Activated CD4-positive, alpha-beta T cell treated with anti-CD3 and anti-CD28 coated beads for 48 hours (primary cell): ENCODE results near the gene PRKAG3.

Source experiments
- DNase-seq: peaks from one replicate; pipeline ENCODE4 v3.0.0-alpha.2; 2020

Gene PRKAG3

DNA sequence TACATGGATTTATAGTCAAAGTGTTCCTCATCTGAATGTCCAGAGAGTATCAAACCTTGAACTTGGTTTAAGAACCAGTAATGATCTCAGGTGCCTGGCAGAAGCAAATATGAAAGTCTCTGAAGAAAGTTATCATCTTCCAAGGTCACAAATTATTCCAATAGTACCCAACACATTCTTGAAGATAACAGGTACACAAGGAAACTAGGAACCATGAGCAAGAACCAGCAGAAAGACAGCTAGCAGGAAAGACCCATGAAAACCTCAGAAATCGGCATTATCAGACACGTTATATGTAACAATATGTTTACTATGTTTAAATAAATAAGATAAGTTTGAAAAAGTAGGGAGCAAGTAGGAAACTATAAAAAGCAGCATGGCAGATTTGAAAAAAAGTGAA lies 5.9 kb upstream of the PRKAG3 start:
- no peak for DNase-seq

GRCh38 chr2:218834685-218835084 lies 3.1 kb upstream of the PRKAG3 start:
- DNase-seq = no peak

DNA sequence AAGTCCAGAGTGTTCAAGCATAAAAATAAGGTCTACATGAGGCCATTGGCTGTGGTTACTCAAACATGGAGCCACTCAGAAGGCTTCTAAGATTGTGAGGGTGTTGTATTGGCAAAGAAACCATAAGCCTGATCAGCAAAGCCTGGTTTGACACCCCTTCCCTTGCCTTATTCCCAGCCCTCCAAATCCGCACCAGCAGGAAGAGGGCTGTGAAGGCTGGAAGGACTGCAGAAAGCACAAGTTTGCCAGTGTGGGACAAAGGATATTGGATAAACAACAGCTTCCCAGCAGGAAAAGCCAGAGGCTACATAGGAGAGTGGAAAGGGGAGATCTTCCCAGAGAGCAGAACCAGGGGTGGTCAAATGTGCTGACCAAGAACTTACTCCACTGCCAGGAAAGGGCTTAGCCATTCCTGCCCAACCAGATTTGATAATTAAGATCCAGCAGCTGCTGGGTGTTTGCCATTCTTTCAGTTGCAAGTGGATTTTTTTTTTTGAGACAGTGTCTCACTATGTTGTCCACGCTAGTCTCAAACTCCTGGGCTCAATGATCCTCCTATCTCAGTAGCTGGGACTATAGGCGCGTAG lies 1.5 kb upstream of the PRKAG3 start:
- DNase-seq = no peak

- no peak for DNase-seq
Measured at GRCh38 chr2:218832520-218832919, 917 bp upstream of the PRKAG3 start.

DNA sequence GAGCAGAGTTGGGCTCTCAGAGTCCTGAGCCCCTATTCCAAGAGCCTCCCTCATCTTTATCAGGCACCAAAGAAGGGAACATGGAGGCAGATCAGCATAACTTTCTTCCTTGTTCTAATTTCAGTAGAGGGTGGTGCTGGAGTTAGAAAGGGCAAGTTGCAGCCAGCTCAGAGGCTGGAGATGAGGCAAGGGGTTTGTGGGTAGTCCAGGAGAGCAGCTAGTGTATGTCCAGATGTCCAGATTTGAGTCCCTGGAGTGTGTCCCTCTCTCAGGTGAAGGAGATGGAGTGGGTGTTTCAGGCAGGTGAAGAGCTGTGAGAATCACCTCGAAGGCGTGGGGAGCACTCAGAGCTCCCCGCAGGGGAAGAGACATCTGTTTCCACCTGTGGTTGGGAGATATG lies 478 bp upstream of the PRKAG3 start:
- DNase-seq = no peak

- DNase-seq = no peak
Measured at GRCh38 chr2:218830526-218831306, 887 bp downstream of the PRKAG3 start.

- DNase-seq = no peak
Measured at GRCh38 chr2:218829868-218830451, 1.6 kb downstream of the PRKAG3 start.

GRCh38 chr2:218828477-218828778 lies 3.2 kb downstream of the PRKAG3 start:
- no peak for DNase-seq

GRCh38 chr2:218827701-218828476 lies 3.7 kb downstream of the PRKAG3 start:
- no peak for DNase-seq

GRCh38 chr2:218826791-218827190 lies 4.8 kb downstream of the PRKAG3 start:
- no peak for DNase-seq

- DNase-seq = no peak
Measured at GRCh38 chr2:218824004-218824403, 7.6 kb downstream of the PRKAG3 start.

- no peak for DNase-seq
Measured at GRCh38 chr2:218823196-218823855, 8.3 kb downstream of the PRKAG3 start.

DNA sequence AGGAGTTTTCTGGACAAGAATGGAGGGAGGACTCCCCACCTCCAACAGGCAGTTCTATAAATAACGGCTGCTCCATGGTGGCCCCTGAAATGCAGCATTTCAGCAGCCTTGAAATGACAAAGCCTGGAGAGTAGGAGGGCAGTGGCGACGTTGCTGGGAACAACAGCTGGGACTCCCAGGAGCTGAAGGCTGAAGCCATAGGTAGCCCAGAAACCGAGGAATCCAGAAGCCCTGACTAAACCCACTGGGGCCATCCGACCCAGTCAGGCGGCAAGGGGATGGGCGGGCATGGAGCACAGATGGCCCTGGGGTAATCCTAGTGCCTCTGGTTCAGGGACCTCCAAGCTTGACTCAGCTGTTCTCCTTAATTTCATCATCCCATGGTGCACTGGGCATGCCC lies 9.0 kb downstream of the PRKAG3 start:
- DNase-seq = no peak

DNA sequence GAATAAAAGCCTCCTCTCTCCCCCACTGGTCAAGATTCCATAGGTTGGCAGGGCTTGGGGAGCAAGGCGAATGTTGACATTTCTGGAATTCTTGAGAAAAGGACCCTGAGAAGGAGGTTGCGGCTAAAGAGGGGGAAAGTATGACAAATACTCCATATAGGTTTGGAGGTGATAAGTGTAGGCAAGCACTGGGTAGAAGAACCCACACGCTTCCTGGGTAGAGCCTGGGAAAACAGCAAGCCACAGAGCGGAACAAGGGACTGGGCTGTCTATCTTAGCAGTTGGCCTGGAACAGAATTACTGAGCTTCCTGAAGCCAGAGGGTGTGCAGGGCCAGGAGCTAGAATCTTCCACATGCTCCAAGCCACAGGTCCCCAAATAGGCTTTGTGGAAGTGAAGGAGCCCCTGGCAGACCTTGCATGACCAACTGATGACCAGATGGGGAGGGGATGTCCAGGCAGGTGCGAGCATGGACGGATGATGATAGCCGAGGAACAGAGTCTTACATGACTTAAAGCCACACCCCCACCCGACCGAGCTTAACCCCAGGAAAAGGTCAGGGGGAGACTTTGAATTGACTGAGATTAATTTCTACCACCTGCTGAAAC lies 9.9 kb downstream of the PRKAG3 start:
- no peak for DNase-seq

- DNase-seq = no peak
Measured at GRCh38 chr2:218820746-218821369, 10.7 kb downstream of the PRKAG3 start.

- no peak for DNase-seq
Measured at GRCh38 chr2:218819093-218819492, 12.5 kb downstream of the PRKAG3 start.

- DNase-seq = no peak
Measured at GRCh38 chr2:218816561-218817011, 15.0 kb downstream of the PRKAG3 start.

- DNase-seq = no peak
Measured at GRCh38 chr2:218815649-218816048, 16.0 kb downstream of the PRKAG3 start.

GRCh38 chr2:218815244-218815637 lies 16.4 kb downstream of the PRKAG3 start:
- DNase-seq = no peak

DNA sequence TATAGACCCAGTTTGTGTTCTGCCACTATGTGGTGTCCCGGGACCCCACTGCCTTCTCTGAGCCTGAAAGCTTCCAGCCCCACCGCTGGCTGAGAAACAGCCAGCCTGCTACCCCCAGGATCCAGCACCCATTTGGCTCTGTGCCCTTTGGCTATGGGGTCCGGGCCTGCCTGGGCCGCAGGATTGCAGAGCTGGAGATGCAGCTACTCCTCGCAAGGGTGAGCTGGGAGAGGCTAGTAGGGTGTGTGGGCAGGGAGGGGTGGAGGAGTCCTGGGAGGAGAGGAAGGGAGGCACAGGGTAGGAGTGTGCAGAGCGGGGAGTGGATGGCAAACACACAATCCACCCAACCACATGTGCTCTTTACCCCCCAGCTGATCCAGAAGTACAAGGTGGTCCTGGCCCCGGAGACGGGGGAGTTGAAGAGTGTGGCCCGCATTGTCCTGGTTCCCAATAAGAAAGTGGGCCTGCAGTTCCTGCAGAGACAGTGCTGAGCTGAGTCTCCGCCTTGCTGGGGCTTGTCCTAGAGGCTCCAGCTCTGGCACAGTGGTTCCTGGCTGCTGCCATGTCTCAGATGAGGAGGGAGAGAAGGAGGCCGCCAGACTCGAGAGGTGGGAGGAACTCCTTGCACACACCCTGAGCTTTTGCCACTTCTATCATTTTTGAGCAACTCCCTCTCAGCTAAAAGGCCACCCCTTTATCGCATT lies 16.9 kb downstream of the PRKAG3 start:
- DNase-seq = no peak

DNA sequence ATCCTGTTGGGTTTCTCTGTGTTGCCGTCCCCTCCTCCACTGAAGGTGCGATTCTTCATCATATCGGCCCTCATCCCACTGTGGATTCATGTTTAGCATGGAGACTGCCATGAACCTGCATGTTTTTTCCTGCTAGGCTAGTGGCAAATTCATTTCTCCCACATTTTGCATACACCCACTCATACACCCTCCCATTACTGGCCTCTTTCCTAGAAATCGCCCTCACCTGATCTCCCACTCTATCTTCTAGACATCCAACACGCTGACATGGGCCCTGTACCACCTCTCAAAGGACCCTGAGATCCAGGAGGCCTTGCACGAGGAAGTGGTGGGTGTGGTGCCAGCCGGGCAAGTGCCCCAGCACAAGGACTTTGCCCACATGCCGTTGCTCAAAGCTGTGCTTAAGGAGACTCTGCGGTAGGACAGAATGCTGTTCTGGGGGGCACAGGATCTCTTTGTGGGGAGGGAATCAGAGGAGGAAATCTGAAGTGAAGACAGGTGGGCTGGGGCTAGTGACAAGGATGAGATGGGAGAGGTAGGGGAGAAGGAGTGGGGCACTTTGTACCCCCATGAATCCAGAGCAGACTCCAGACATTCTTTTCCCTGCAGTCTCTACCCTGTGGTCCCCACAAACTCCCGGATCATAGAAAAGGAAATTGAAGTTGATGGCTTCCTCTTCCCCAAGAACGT lies 17.7 kb downstream of the PRKAG3 start:
- no peak for DNase-seq
